Spleen (tissue), 11 donors: Measurements from ENCODE around the gene RNF212B. TPM values are rescaled to one million over a fixed set of nuclear protein-coding genes. Genes with fewer than 3 reads are reported as not detected.
"Not testable (repeated sequence)": the region's sequence is repeated elsewhere in the genome, so short reads cannot be mapped to it uniquely, and the experiment has no call there.

ENCODE experiments used
- DNase-seq: peaks from one replicate; pipeline ENCODE4 v3.0.0-alpha.2; 2020
- H3K27ac ChIP-seq, 8 donors: fragments of 200-600 bp; sonication (generic) in 7 of 8; 1 replicate in 4 of 8; 2 replicates in 4 of 8; pipeline versions ENCODE4 v1.5.0 to v1.8.0; 2016 to 2021; ENCODE audit warnings: inconsistent platforms in 4 of 8, mild to moderate bottlenecking in 4 of 8, moderate library complexity in 1 of 8
- H3K27me3 ChIP-seq, 7 donors: fragments of 200-600 bp; sonication (generic) in 6 of 7; replicated peaks in 1 of 7; 1 replicate in 4 of 7; 2 replicates in 3 of 7; pipeline versions ENCODE4 v1.5.0 to v1.8.0; 2016 to 2021; ENCODE audit warnings: inconsistent platforms in 3 of 7, mild to moderate bottlenecking in 1 of 7
- H3K36me3 ChIP-seq, 6 donors: fragments of 200-600 bp; sonication (generic) in 5 of 6; 1 replicate in 4 of 6; 2 replicates in 2 of 6; pipeline versions ENCODE4 v1.5.0 to v1.8.0; 2016 to 2021; ENCODE audit warnings: inconsistent platforms in 2 of 6
- H3K4me1 ChIP-seq, 6 donors: fragments of 200-600 bp; sonication (generic) in 5 of 6; 1 replicate in 3 of 6; 2 replicates in 3 of 6; pipeline versions ENCODE4 v1.5.0 to v1.8.0; 2016 to 2021; ENCODE audit warnings: inconsistent platforms in 3 of 6
- H3K4me3 ChIP-seq, 8 donors: fragments of 200-600 bp; sonication (generic) in 7 of 8; 1 replicate in 4 of 8; 2 replicates in 4 of 8; pipeline versions ENCODE4 v1.5.0 to v1.8.0; 2016 to 2021; ENCODE audit warnings: inconsistent platforms in 4 of 8, mild to moderate bottlenecking in 4 of 8, moderate library complexity in 2 of 8
- H3K9me3 ChIP-seq, 8 donors: fragments of 200-600 bp; sonication (generic) in 7 of 8; 1 replicate in 4 of 8; 2 replicates in 4 of 8; pipeline versions ENCODE4 v1.5.0 to v1.8.0; 2016 to 2021; ENCODE audit warnings: inconsistent platforms in 4 of 8
- POLR2A ChIP-seq, 3 donors: fragments of 450-650 bp; IDR thresholded peaks; one replicate each; pipeline ENCODE4 v1.5.1; 2017; ENCODE audit warnings: antibody characterized with exemption in 3 of 3, mild to moderate bottlenecking in 1 of 3
- POLR2AphosphoS5 ChIP-seq, 3 donors: sonication (generic); formaldehyde crosslinking; IDR thresholded peaks; one replicate each; pipeline ENCODE4 v1.5.1; 2017; ENCODE audit warnings: antibody characterized with exemption in 3 of 3
- WGBS, 5 donors: extraction: QIAGEN DNeasy Blood & Tissue Kit in 3 of 5; methylation state at CpG; one replicate each; pipeline versions ENCODE4 v1.1.5 to v1.1.7; 2013 to 2018; 5-methylcytosine and 5-hydroxymethylcytosine counted together
- intact Hi-C: fragments of 100-400 bp; cut with DNase I; formaldehyde crosslinking; loops from one replicate; pipeline ENCODE4 v1.15.0; 2023; ENCODE audit warnings: low total_unique reads
- polyA plus RNA-seq, 3 donors: library from polyadenylated mRNA; stranded (reverse); fragments of 200-250 nt; gene quantifications; one replicate each; pipeline ENCODE4 v1.2.1, GENCODE V29; 2013
- total RNA-seq, 7 donors: library from RNA; depleted of rRNA in 3 of 7; stranded (reverse); fragments of >200 nt in 3 of 7; fragmentation: NEBNext Ultra II Directional in 4 of 7; extraction: Animal tissue kit (Norgen Biotek cat#: 25700) in 4 of 7; gene quantifications; one replicate each; pipeline versions ENCODE4 v1.1.0 to v1.2.1, GENCODE V29; 2016 to 2021
- TF ChIP-seq, protein P1 (sequence below), 11 experiments: fragments of 200-600 bp in 7 of 11; fragments of 450-650 bp in 4 of 11; sonication (generic) in 4 of 11; IDR thresholded peaks in 8 of 11; conservative IDR thresholded peaks in 3 of 11; 1 replicate in 7 of 11; 2 replicates in 4 of 11; pipeline versions ENCODE4 v1.4.0 to v1.8.0; 2016 to 2021; ENCODE audit warnings: antibody characterized with exemption in 11 of 11, inconsistent platforms in 4 of 11, mild to moderate bottlenecking in 1 of 11
- donor health status: healthy with polysubstance abuse.
- donor health status: DM: no; HTN: no; CAD: no; lungs with moderate emphysema.
- donor health status: DM: no; HTN: no; CAD: no.
- donor health status: Bipolar disorder and iron deficiency.
- donor health status: healthy.
- donor health status: DM: no; HTN: no; CAD: no.
- donor health status: DM: yes; HTN: yes; CAD: no.

RNF212B gene
- total and polyA plus RNA-seq, 10 donors, result not detected

DNA sequence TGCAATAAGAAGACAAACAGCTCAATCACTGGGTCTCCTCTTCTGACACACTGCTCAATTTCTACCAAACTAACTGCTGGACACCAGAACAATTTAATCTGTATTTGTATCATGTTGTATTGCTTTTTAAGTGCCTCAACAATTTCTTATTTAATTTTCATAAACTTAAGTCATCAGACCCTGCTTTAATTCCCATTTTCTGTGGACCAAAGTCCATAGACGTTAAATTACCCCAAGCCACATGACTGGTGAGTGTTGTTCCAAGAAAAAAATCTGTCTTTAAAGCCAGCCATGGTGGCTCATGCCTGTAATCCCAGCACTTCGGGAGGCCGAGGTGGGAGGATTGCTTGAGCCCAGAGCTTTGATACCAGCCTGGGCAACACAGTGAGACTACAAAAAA, 39.5 kb downstream of the RNF212B start:
- WGBS, 5 donors, result 89 to 96% (median 92%) methylated on average over 3 of the region's 3 CpGs
- intact Hi-C loops, result no loop called here
- TF ChIP-seq POLR2A (IDR thresholded peaks at IDR 0.05), result no peak

DNA sequence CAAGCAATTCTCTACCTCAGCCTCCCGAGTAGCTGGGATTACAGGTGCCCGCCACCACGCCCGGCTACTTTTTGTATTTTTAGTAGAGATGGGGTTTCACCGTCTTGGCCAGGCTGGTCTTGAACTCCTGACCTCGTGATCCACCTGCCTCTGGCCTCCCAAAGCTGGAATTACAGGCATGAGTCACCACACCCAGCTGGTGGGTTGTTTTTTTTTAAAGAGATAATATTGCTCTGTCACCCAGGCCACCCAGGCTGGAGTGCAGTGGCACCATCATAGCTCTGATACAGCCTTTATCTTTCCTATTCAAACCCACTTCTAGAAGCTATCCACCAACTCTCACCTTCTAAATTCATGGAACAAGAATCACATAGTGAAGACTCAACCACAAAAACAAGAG, 40.2 kb downstream of the RNF212B start:
- H3K9me3 ChIP-seq, intact Hi-C loops, H3K4me1 ChIP-seq, H3K4me3 ChIP-seq, H3K27me3 ChIP-seq, H3K27ac ChIP-seq, DNase-seq: not testable (repeated sequence)
- peaks cover 0 to 19% (median 11%) of the 10 kb centered on the region in 6 donors for H3K36me3 ChIP-seq
- WGBS, 5 donors, result 89 to 95% (median 94%) methylated on average over 6 of the region's 6 CpGs

More for the DNA sequence above, 39.5 kb downstream of the RNF212B start:
- Histone ChIP-seq H3K27me3 (no peaks in the 10 kb centered on the region), H3K36me3 (peaks cover 0 to 19% (median 11%) of the 10 kb centered on the region in 6 donors), H3K4me1 (no peaks in the 10 kb centered on the region), H3K4me3 (no peak overlapping the region), H3K27ac (no peak overlapping the region), H3K9me3 (no peaks in the 10 kb centered on the region)
- no peak for DNase-seq

DNA sequence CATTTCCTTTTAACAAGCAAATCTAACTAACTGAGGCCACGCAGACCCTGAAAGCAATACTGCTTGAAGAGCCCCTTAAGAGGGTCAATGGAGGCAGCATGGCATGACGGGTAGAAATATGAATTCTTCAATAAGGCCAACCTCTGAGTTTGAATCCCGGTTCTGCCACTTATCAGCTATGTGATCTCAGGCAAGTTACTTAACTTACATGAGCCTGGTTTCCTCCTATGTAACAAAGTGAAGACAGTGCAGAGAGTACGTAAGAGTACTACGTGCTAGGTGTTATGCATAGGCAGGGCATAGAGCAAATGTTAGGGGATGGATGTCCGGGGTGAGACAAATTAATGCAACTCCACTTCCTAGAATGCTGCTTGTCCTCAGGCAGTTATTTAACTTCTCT, 43.5 kb downstream of the RNF212B start:
- no peaks in the 10 kb centered on the region for H3K27me3 ChIP-seq
- no peak for DNase-seq
- 90 to 96% (median 94%) methylated on average over 6 of the region's 6 CpGs for WGBS, 5 donors
- H3K9me3 ChIP-seq, result no peaks in the 10 kb centered on the region
- peaks cover 5 to 32% (median 17%) of the 10 kb centered on the region in 6 donors for H3K4me1 ChIP-seq
- TF ChIP-seq POLR2AphosphoS5 (IDR thresholded peaks at IDR 0.05), result no peak
- TF ChIP-seq, protein P1, sequence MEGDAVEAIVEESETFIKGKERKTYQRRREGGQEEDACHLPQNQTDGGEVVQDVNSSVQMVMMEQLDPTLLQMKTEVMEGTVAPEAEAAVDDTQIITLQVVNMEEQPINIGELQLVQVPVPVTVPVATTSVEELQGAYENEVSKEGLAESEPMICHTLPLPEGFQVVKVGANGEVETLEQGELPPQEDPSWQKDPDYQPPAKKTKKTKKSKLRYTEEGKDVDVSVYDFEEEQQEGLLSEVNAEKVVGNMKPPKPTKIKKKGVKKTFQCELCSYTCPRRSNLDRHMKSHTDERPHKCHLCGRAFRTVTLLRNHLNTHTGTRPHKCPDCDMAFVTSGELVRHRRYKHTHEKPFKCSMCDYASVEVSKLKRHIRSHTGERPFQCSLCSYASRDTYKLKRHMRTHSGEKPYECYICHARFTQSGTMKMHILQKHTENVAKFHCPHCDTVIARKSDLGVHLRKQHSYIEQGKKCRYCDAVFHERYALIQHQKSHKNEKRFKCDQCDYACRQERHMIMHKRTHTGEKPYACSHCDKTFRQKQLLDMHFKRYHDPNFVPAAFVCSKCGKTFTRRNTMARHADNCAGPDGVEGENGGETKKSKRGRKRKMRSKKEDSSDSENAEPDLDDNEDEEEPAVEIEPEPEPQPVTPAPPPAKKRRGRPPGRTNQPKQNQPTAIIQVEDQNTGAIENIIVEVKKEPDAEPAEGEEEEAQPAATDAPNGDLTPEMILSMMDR (IDR thresholded peaks at IDR 0.05 in 8 of 11, conservative IDR thresholded peaks at IDR 0.05 in 3 of 11), result no peak
- no peak for TF ChIP-seq POLR2A (IDR thresholded peaks at IDR 0.05)
- no peak overlapping the region for H3K4me3 ChIP-seq
- intact Hi-C loops, result no loop called here
- H3K36me3 ChIP-seq, result peaks cover 0 to 12% (median 5%) of the 10 kb centered on the region in 6 donors
- no peak overlapping the region for H3K27ac ChIP-seq

DNA sequence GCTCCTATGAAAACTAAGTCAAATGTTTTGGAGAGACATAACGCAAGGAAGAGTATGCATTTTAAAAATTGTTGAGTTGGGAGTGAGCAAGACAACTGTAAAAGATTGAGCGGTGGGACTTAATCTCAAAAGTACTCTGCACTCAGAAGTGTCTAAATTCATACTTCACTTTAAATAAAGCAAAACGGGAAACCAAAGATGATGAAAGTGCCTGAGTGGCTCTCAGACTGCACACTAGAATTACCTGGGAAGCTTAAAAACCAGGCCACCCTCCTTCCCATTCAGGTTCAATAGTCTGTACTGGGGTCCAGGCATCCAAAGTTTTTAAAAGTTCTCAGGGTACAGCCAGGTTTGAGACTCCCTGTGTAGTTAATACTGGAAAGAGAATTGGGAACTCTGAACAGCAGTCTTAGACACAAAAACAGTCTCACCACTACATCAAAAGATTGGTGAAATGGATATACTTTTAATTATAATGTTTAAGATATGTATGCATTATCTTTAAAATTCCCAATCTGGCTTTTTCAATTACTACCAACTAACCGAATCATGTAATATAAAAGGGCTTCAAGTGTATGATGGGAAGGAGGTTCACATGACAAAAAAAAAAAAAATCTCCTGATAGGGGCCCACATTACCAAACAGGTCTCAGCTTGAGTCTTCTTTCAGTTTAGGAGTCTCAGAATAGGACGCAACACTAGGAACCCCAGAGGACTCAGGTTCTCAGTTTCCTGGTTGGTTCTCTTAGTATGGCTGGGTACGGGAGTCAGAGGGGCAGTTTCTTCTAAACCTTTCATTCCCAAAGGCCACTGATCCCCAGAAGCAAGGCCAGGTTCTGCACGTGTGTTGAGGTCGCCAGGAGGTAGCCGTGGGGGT, 47.2 kb downstream of the RNF212B start:
- Histone ChIP-seq H3K27ac (peak overlapping the region; percentile 61 to 93 (median 90)), H3K4me1 (peaks cover 12 to 45% (median 23%) of the 10 kb centered on the region in 6 donors), H3K36me3 (peaks cover 0 to 3% (median 0%) of the 10 kb centered on the region in 6 donors), H3K9me3 (no peaks in the 10 kb centered on the region), H3K27me3 (no peaks in the 10 kb centered on the region), H3K4me3 (peak overlapping the region; percentile 54 to 81 (median 74))
- no peak for DNase-seq
- TF ChIP-seq, protein P1 (IDR thresholded peaks at IDR 0.05 in 8 of 11, conservative IDR thresholded peaks at IDR 0.05 in 3 of 11), result no peak
- TF ChIP-seq POLR2AphosphoS5 (IDR thresholded peaks at IDR 0.05) (no peak), POLR2A (IDR thresholded peaks at IDR 0.05) (no peak)
- 24 to 30% (median 27%) methylated on average over 9 of the region's 9 CpGs for WGBS, 5 donors
- intact Hi-C loops, result no loop called here

DNA sequence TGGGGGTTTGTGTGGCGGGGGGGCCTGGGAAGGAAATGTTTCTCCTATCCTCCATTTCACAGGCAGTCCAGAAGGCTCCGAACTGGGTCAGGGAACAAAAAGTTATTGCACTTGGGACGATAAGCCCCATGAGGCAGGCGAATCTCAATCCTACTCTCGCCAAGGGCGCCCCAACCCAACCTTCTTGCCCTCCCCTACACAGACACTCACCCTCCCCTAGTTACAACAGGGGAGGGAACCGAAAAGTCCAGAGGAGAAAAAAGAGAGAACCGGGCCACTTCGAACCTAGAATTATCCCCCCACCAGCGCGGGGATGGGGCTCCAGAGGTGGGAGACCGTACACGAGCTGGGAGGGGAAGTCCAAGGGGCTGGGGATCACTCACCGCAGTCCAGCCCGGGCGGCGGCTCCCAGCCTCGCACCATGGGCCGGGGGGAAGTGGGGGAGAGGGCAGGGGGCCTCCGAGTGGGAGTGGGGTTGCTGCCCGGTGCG, 47.8 kb downstream of the RNF212B start:
- TF ChIP-seq, protein P1 (IDR thresholded peaks at IDR 0.05 in 8 of 11, conservative IDR thresholded peaks at IDR 0.05 in 3 of 11), result no peak
- TF ChIP-seq POLR2AphosphoS5 (IDR thresholded peaks at IDR 0.05) (no peak), POLR2A (IDR thresholded peaks at IDR 0.05) (no peak)

More for the DNA sequence above, 47.8 kb downstream of the RNF212B start:
- Histone ChIP-seq H3K4me1 (peaks cover 12 to 45% (median 23%) of the 10 kb centered on the region in 6 donors), H3K27me3 (no peaks in the 10 kb centered on the region), H3K9me3 (no peaks in the 10 kb centered on the region), H3K36me3 (peaks cover 0 to 3% (median 0%) of the 10 kb centered on the region in 6 donors), H3K4me3 (peak overlapping the region; percentile 54 to 81 (median 74)), H3K27ac (peak overlapping the region; percentile 61 to 93 (median 90))
- WGBS, 5 donors, result 0 to 1% (median 1%) methylated on average over 18 to 22 of the region's 22 CpGs
- intact Hi-C loops, result no loop called here
- no peak for DNase-seq
